ENCODE measurements around the gene ADGRE3.

DNA sequence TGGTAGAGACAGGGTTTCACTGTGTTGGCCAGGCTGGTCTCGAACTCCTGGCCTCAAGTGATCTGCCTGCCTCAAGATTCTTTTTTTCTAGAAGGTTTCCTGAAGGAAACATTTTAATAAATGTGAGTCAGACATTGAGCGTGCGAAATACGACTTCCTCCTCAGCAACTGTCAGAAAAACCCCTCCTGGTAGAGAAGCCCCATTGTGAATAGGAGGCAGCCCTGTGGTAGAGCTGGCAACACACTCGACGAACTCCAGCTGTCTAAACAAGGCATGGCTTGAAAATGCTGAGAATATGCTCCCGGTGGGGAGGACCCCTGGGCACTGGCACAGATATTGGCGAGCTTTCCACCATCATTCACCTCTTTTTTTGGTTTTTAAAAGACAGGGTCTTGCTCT, 25.0 kb upstream of the ADGRE3 start:
- TF ChIP-seq, protein P1, sequence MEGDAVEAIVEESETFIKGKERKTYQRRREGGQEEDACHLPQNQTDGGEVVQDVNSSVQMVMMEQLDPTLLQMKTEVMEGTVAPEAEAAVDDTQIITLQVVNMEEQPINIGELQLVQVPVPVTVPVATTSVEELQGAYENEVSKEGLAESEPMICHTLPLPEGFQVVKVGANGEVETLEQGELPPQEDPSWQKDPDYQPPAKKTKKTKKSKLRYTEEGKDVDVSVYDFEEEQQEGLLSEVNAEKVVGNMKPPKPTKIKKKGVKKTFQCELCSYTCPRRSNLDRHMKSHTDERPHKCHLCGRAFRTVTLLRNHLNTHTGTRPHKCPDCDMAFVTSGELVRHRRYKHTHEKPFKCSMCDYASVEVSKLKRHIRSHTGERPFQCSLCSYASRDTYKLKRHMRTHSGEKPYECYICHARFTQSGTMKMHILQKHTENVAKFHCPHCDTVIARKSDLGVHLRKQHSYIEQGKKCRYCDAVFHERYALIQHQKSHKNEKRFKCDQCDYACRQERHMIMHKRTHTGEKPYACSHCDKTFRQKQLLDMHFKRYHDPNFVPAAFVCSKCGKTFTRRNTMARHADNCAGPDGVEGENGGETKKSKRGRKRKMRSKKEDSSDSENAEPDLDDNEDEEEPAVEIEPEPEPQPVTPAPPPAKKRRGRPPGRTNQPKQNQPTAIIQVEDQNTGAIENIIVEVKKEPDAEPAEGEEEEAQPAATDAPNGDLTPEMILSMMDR (conservative IDR thresholded peaks at IDR 0.05; ENCODE audit: low read length): no peak
- no peak for TF ChIP-seq EZH2phosphoT487 (IDR thresholded peaks at IDR 0.05; ENCODE audit: borderline replicate concordance)

All from Loucy (cell line).